Activated B cell treated with CpG ODN at 0.5 μM for 24 hours (primary cell): ENCODE data around the gene RRP36. TPM values are rescaled to one million over a fixed set of nuclear protein-coding genes. Genes with fewer than 3 reads are reported as not detected.

Experiments used
- ATAC-seq: fragments of 200-7000 bp; cut with Tn5 transposase; one replicate; pipeline ENCODE4 v1.10.0; 2021; ENCODE audit warnings: low read depth, mild to moderate bottlenecking, moderate library complexity
- CTCF ChIA-PET: fragments of 350-600 bp; sonication (Branson Sonifier 250); formaldehyde crosslinking; loops from one replicate; lab custom pipeline; 2021; ENCODE audit warnings: antibody characterized with exemption; lab: Charles Lee
- POLR2A ChIA-PET: fragments of 350-600 bp; sonication (Branson Sonifier 250); formaldehyde crosslinking; loops from one replicate; lab custom pipeline; 2021; ENCODE audit warnings: antibody characterized with exemption; lab: Charles Lee
- DNase-seq: peaks from one replicate; pipeline ENCODE4 v3.0.0; 2022
- H3K27ac Mint-ChIP-seq: one replicate; pipeline ENCODE4 v1.8.0; 2020; ENCODE audit warnings: mixed read lengths
- H3K27me3 Mint-ChIP-seq: one replicate; pipeline ENCODE4 v1.8.0; 2021; ENCODE audit warnings: mixed read lengths
- H3K36me3 Mint-ChIP-seq: one replicate; pipeline ENCODE4 v1.8.0; 2021; ENCODE audit warnings: low read depth, mixed read lengths
- H3K4me1 Mint-ChIP-seq: one replicate; pipeline ENCODE4 v1.8.0; 2021; ENCODE audit warnings: mixed read lengths
- H3K4me3 Mint-ChIP-seq: one replicate; pipeline ENCODE4 v1.8.0; 2020; ENCODE audit warnings: mild to moderate bottlenecking, mixed read lengths
- H3K9me3 Mint-ChIP-seq: one replicate; pipeline ENCODE4 v1.8.0; 2020; ENCODE audit warnings: mixed read lengths
- intact Hi-C: fragments of 100-400 bp; cut with micrococcal nuclease; formaldehyde crosslinking; loops from one replicate; pipeline ENCODE4 v1.15.1; 2024
- total RNA-seq: library from RNA; stranded (reverse); gene quantifications from 2 replicates; pipeline ENCODE4 v1.2.3, GENCODE V29; 2022
- TF ChIP-seq, protein P1 (sequence below): fragments of 200-600 bp; IDR thresholded peaks from one replicate; pipeline ENCODE4 v1.8.0; 2022; ENCODE audit warnings: antibody characterized with exemption, mild to moderate bottlenecking

RRP36 gene
- total RNA-seq, 1 donor from 2014 or later, result 51.7 TPM

DNA sequence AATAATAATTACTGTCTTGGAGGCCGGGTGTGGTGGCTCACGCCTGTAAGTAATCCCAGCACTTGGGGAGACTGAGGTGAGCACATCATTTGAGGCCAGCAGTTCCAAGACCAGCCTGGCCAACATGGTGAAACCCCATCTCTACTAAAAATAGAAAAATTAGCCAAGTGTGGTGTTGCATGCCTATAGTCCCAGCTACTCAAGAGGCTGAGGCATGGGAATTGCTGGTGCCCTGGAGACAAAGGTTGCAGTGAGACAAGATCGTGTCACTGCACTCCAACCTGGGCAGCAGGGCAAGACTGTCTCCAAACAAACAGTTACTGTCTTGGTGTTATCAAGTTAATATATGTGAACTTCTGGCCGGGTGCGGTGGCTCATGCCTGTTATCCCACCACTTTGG lies 4.9 kb downstream of the RRP36 start:
- TF ChIP-seq, protein P1, sequence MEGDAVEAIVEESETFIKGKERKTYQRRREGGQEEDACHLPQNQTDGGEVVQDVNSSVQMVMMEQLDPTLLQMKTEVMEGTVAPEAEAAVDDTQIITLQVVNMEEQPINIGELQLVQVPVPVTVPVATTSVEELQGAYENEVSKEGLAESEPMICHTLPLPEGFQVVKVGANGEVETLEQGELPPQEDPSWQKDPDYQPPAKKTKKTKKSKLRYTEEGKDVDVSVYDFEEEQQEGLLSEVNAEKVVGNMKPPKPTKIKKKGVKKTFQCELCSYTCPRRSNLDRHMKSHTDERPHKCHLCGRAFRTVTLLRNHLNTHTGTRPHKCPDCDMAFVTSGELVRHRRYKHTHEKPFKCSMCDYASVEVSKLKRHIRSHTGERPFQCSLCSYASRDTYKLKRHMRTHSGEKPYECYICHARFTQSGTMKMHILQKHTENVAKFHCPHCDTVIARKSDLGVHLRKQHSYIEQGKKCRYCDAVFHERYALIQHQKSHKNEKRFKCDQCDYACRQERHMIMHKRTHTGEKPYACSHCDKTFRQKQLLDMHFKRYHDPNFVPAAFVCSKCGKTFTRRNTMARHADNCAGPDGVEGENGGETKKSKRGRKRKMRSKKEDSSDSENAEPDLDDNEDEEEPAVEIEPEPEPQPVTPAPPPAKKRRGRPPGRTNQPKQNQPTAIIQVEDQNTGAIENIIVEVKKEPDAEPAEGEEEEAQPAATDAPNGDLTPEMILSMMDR, result no peak
- Mint-ChIP-seq H3K4me3 (no peak overlapping the region), H3K27ac (no peak overlapping the region), H3K27me3 (no peaks in the 10 kb centered on the region), H3K36me3 (peaks cover 61% of the 10 kb centered on the region), H3K9me3 (no peaks in the 10 kb centered on the region), H3K4me1 (peaks cover 10% of the 10 kb centered on the region)
- ATAC-seq (no peak), DNase-seq (no peak)
- intact Hi-C loops, result no loop called here
- ChIA-PET CTCF (no interaction called here), POLR2A (no interaction called here)

DNA sequence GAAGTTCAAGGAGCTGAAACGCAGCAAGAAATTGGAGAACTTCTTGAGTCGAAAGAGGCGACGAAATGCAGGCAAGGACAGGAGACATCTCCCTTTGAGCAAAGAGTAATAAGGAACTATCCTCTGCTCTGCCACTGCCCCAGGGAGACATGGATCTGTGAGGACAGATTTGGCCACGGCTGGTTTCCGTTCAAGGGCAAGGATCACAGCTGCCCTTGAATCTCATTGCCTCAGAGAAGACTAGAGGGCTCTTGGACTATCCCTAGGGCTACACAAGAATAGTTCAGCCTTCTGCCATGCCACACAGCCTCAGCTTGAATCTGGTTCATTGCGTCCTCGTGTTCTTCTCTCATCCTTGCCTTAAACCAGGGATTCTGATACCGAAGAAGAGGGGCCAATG lies 7.7 kb downstream of the RRP36 start:
- TF ChIP-seq, protein P1, result no peak
- Mint-ChIP-seq H3K9me3 (no peaks in the 10 kb centered on the region), H3K27me3 (no peaks in the 10 kb centered on the region), H3K4me3 (no peak overlapping the region), H3K36me3 (peaks cover 72% of the 10 kb centered on the region), H3K27ac (no peak overlapping the region), H3K4me1 (peaks cover 4% of the 10 kb centered on the region)
- no peak for DNase-seq
- POLR2A ChIA-PET, result no interaction called here
- intact Hi-C loops, result no loop called here
- ATAC-seq, result no peak
- CTCF ChIA-PET, result no interaction called here

DNA sequence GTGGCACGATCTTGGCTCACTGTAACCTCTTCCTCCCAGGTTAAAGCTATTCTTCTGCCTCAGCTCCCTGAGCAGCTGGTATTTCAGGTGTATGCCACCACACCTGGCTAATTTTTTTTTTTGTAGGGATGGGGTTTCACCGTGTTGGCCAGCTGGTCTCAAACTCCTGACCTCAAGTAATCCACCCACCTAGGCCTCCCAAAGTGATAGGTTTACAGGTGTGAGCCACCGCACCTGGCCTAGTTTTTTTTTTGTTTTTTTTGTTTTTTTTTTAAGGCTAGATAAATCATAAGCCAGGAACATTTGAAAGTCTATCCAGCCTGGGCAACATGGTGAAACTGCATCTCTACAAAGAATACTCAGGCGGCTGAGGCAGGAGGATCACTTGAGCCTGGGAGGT lies 10.9 kb downstream of the RRP36 start:
- intact Hi-C loops, result no loop called here
- no peak for DNase-seq
- Mint-ChIP-seq H3K27ac (no peak overlapping the region), H3K27me3 (no peaks in the 10 kb centered on the region), H3K4me3 (no peak overlapping the region), H3K36me3 (peaks cover 72% of the 10 kb centered on the region), H3K9me3 (no peaks in the 10 kb centered on the region), H3K4me1 (no peaks in the 10 kb centered on the region)
- ChIA-PET CTCF (no interaction called here), POLR2A (interaction anchor here (0.6 to 1.0 kb wide), 2 partner anchors 18 to 110 kb away, joined by 4 read pairs; partner anchors contain the start of gene KLHDC3)
- no peak for ATAC-seq
- TF ChIP-seq, protein P1, result no peak

DNA sequence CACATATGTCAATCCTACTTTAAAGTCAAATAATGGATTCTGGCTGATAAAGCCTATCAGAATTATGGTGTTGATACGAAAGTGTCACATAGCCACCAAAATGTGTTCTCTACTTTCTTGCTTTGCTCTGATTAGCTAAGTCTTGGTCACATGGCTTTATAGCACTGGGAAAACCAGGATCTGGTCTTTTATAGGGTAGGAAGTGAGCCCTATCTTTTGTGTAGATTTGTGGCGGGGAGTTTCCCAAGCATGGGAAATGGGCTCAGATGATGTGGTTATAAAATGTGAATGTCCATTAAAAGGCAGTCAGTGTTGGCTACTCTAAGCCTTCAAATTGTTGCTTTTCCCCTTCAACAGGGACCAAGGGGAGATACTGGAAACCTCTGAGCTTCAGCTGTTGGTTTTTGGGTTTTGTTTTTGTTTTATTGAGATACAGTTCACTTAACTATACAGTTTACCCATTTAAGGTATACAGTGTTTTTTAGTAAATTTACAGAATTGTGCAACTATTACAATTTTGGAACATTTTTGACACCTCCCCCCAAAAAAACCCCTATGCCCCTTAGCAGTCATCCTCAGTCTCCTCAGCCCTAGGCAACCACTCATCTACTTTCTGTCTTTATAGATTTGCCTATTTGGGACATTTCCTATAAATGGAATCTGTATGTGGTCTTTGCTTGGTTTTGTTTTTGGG lies 12.2 kb downstream of the RRP36 start:
- intact Hi-C loops, result no loop called here
- no peak overlapping the region for H3K27ac Mint-ChIP-seq
- ATAC-seq (no peak), DNase-seq (no peak)
- CTCF ChIA-PET, result no interaction called here
- H3K36me3 Mint-ChIP-seq, result peaks cover 72% of the 10 kb centered on the region
- POLR2A ChIA-PET, result interaction anchor here (0.8 to 1.0 kb wide), 2 partner anchors 19 to 22 kb away, joined by 3 to 4 read pairs; partner anchors contain the start of gene KLHDC3
- H3K9me3 Mint-ChIP-seq, result no peaks in the 10 kb centered on the region
- TF ChIP-seq, protein P1, result no peak
- H3K4me3 Mint-ChIP-seq, result no peak overlapping the region
- H3K27me3 Mint-ChIP-seq, result no peaks in the 10 kb centered on the region
- H3K4me1 Mint-ChIP-seq, result no peaks in the 10 kb centered on the region

DNA sequence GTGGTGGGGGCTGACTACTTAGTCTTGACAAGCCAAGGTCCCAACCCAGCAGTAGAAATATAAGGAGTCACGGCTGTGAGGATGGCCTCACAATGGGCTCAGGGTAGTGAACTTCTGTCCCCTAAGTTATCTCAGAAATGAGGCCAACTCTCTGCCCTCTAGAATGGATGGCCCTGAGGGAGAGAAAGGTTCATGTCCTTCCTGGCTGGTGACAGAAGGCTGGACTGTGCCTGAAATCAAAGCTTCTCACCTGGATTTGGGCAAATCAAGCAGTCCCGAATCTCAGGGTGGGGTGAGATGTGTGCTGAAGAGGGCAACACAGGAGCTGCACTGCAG lies 12.7 kb downstream of the RRP36 start:
- H3K36me3 Mint-ChIP-seq, result peaks cover 71% of the 10 kb centered on the region
- no peak overlapping the region for H3K4me3 Mint-ChIP-seq
- ATAC-seq (no peak), DNase-seq (no peak)
- ChIA-PET POLR2A (no interaction called here), CTCF (no interaction called here)
- intact Hi-C loops, result no loop called here
- H3K27me3 Mint-ChIP-seq, result no peaks in the 10 kb centered on the region
- TF ChIP-seq, protein P1, result no peak
- no peak overlapping the region for H3K27ac Mint-ChIP-seq
- H3K9me3 Mint-ChIP-seq, result no peaks in the 10 kb centered on the region
- no peaks in the 10 kb centered on the region for H3K4me1 Mint-ChIP-seq
